NB4 (cell line): ENCODE measurements around the gene SCIMP.
"Not testable (repeated sequence)": the region's sequence is repeated elsewhere in the genome, so short reads cannot be mapped to it uniquely, and the experiment has no call there.

ENCODE experiments used
- DNase-seq: peaks from one replicate; pipeline ENCODE4 v3.0.0; 2010; ENCODE audit warnings: low read depth
- H3K4me3 ChIP-seq: one replicate; pipeline ENCODE4 v1.5.1; 2011; ENCODE audit warnings: mild to moderate bottlenecking, low read depth, low read length, moderate library complexity
- MYC ChIP-seq: IDR thresholded peaks from 2 replicates; pipeline ENCODE4 v1.6.1; 2011; ENCODE audit warnings: low read depth, low read length
- POLR2A ChIP-seq: IDR thresholded peaks from 2 replicates; pipeline ENCODE4 v1.6.1; 2011; ENCODE audit warnings: mild to moderate bottlenecking; ENCODE audit not compliant: insufficient read length; ENCODE audit errors: extremely low read depth
- TF ChIP-seq, protein P1 (sequence below): IDR thresholded peaks from one replicate; pipeline ENCODE4 v1.5.1; 2012; ENCODE audit warnings: low read depth, low read length
- TF ChIP-seq, protein P2 (sequence below): IDR thresholded peaks from 2 replicates; pipeline ENCODE4 v1.6.1; 2011; ENCODE audit warnings: low read depth, low read length

Gene SCIMP

GRCh38 chr17:5164436-5164835, 70.2 kb downstream of the SCIMP start:
- TF ChIP-seq, protein P1, sequence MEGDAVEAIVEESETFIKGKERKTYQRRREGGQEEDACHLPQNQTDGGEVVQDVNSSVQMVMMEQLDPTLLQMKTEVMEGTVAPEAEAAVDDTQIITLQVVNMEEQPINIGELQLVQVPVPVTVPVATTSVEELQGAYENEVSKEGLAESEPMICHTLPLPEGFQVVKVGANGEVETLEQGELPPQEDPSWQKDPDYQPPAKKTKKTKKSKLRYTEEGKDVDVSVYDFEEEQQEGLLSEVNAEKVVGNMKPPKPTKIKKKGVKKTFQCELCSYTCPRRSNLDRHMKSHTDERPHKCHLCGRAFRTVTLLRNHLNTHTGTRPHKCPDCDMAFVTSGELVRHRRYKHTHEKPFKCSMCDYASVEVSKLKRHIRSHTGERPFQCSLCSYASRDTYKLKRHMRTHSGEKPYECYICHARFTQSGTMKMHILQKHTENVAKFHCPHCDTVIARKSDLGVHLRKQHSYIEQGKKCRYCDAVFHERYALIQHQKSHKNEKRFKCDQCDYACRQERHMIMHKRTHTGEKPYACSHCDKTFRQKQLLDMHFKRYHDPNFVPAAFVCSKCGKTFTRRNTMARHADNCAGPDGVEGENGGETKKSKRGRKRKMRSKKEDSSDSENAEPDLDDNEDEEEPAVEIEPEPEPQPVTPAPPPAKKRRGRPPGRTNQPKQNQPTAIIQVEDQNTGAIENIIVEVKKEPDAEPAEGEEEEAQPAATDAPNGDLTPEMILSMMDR = no peak
- TF ChIP-seq POLR2A = no peak
- no peak for TF ChIP-seq MYC
- TF ChIP-seq, protein P2, sequence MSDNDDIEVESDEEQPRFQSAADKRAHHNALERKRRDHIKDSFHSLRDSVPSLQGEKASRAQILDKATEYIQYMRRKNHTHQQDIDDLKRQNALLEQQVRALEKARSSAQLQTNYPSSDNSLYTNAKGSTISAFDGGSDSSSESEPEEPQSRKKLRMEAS = no peak
- no peak for DNase-seq
- no peak overlapping the region for H3K4me3 ChIP-seq

DNA sequence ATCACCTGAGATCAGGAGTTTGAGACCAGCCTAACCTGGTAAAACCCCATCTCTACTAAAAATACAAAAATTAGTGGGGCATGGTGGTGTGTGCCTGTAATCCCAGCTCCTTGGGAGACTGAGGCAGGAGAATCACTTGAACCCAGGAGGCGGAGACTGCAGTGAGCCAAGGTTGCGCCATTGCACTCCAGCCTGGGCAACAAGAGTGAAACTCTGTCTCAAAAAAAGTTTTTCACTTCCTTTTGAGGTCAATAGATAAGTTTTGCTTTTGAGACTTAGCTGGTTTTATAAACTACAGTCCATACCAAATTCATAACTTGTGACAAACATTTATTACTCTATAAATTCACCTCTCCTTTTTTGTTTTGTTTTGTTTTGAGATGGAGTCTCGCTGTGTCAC, 72.9 kb downstream of the SCIMP start:
- H3K4me3 ChIP-seq, DNase-seq: not testable (repeated sequence)

- H3K4me3 ChIP-seq, DNase-seq: not testable (repeated sequence)
Observed at GRCh38 chr17:5160702-5161101, 74.0 kb downstream of the SCIMP start.
